GM18951 (cell line): Measurements from ENCODE around the gene WDR35.
"Not testable (repeated sequence)": the region's sequence is repeated elsewhere in the genome, so short reads cannot be mapped to it uniquely, and the experiment has no call there.

ENCODE experiments used
- POLR2A ChIP-seq: IDR thresholded peaks from 4 replicates; pipeline ENCODE4 v1.6.1; 2011; ENCODE audit warnings: mild to moderate bottlenecking; ENCODE audit not compliant: insufficient read length, insufficient read depth; ENCODE audit errors: extremely low read depth
- in situ Hi-C: fragments of 300-500 bp; cut with MboI; formaldehyde crosslinking; loops from one replicate; pipeline ENCODE4 v1.12.0; 2022; ENCODE audit warnings: low sequenced_read_pairs, mixed read lengths, inconsistent platforms; ENCODE audit not compliant: unreplicated experiment

WDR35 gene

DNA sequence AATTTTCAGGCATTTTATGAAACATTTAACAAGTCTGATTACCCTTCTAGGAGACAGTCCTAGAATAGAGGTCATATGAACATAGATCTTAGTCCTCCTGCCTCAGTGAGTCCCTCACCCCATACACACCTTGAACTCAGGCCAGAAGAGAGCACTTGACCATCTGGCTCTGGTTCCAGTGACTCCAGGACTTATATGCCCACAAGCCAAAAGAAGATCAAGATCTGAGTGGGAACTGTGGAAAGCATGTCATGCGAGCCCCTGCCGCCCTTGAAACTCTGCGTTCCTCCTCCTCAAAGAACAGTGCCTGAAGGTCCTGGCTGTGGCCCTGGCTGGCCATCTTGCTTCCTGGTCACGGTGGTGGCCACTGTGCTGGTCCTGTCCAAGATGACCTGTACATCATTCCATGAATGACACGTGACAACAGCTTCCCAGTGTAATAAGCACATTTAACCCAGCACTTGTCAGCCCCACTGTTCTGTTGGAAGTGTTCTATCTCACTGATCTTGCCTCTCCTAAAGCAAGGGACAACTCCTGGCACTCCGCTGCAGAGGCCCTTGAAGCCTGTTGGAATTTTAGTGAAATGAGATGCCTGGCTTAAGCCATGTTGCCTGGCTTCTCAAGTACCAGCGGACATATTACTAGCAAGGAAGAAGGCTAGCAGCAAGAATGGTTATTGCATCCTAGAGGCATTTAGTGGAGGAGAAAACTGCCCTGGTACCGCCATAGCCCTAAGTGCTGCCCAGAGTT is 105.8 kb downstream of the WDR35 start:
- TF ChIP-seq POLR2A, result no peak
- in situ Hi-C loops, result no loop called here

DNA sequence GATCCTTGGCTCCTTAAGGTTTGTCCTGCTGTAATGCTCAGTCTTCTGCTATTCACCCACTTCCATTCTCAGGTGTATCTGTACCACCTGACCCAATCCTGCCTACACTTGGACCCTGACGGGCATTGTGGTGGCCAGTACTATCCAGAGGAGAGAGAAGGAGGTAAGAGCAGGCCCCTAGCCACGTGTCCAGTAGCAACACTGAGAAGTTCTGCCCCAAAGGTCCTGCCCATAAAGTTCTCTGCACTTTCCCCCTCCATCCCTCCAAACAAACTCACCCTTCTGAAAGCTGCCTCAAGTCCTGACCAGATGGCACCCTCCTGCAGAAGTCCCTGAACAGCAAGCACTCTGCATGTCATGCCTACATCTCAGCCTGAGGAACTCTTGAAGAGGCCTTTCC is 106.4 kb downstream of the WDR35 start:
- in situ Hi-C loops, result no loop called here
- TF ChIP-seq POLR2A, result no peak

DNA sequence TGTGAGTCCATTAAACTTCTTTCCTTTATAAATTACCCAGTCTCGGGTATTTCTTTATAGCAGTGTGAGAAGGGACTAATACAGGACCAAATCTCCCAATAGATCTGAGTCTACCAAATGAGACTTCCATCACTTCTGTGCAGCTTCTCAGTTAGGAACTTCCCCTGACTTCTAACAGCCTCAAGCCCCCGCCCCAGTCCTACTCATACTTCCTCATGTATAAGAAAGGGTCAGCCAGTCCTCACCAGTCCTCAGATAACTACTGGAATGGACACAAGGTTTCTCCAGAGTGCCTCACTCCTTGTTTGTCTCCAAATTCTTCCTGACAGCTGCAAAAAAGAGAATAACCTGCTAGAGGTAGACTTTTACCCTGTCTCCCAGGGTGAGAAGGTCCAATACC is 107.6 kb downstream of the WDR35 start:
- no peak for TF ChIP-seq POLR2A
- in situ Hi-C loops, result no loop called here

DNA sequence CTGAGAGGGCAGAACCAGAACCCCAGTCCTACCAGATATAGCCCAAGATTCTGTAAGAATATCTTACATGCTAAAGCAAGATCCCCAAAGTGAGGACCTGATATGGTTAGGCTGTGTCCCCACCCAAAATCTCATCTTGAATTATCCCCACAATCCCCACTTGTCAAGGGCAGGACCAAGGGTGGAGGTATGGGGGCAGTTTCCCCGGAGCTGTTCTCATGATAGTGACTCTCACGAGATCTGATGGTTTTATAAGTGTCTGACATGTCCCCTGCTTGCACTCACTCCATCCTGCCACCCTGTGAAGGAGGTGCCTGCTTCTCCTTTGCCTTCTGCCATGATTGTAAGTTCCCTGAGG is 108.0 kb downstream of the WDR35 start:
- in situ Hi-C loops, result no loop called here
- no peak for TF ChIP-seq POLR2A

DNA sequence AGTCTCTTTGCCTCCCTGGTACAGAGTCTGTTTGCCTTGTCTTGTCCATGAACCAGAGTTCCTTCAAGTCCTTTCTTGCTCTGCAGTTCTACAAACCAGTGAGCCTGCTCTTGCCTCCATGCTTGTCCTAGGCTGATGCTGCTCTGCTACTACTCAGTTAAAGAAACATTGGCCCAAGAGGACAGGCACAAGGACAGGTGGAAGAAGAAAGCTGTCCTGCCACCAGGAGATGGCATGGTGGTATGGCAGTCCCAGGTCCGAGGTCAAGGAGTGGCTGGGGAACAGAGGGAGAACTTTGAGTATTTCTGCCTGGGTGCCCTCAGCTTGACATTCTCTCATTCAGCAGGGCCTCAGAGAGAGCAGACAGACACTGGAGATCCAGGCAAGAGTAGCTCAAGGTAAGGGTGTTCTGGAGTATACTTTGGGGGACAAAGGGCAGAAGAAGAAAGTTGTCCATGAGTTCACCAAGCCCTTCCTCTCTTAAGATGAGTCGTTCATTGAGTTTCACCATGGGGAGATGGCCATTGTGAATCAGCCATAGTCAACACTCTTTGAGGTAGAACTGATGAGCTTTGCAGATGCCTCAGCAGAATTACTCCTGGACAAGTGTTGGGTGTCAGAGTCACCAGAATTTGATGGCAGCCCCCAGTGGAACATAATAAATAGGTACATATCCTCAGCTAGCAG is 108.5 kb downstream of the WDR35 start:
- in situ Hi-C loops, result no loop called here
- TF ChIP-seq POLR2A, result no peak

DNA sequence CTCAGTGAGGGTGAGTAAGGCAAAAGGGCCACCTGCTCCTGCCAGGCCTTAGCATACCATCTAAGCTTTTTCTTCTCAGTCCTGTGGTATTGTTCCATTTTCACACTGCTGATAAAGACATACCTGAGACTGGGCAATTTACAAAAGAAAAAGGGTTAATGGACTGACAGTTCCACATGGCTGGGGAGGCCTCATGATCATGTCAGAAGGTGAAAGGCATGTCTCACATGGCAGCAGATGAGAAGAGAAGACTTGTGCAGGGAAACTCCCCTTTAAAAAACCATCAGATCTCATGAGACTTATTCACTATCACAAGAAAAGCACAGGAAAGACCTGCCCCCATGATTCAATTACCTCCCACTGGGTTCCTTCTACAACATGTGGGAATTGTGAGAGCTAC is 109.7 kb downstream of the WDR35 start:
- in situ Hi-C loops, result not testable (repeated sequence)

DNA sequence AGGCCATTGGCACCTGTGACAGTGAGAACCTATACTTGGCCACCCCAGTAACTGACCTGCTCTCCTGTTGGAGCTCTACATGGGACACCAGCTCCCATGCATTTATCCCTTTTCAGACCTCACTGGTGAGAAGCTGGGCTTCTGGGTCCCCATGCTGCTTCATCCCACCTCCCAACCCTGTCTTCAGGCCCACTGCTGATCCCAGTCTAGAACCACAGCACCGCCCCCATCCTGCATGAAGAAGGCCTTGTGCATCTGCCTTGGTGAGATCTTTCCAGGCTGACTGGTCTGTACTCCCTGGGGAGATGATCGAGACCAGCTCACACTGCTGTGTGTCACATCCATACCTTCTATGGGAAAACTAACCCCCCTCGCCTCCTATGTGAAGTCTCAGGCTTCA is 110.8 kb downstream of the WDR35 start:
- in situ Hi-C loops, result no loop called here
- no peak for TF ChIP-seq POLR2A

DNA sequence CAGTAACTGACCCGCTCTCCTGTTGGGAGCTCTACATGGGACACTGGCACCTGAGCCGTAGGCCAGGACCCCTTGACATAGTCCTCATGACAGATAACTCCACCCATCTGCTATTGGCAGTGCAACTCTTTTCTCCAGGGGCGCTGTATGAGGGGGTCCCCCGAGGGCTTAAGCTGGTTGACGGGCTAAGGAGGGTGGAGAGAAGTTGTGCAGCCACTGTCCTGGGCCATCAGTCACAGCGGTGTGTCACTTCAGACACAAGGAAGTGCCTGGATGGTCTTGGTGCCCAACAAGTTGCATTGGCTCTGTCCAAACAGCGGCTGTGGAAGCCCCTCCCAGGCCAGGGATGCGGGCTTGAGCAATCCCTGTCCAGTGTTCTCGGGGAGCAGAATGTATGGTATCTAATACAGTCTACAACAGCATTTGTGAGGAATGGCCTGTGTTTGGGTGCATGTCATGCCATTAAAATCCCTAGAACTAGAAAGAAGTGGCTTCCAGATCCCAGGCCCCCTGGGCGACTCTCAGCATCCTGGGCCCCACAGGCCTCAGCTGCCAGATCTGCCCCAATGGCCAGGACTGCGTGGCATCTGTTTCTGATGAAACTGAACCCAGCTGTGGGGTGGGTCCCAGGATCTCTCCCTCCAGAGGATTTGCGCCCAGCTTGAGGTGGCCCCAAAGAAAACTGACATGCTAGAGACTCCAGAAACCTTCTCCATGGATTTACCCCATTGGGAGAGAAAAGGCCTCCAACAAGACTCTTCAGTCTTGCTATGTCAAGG is 111.4 kb downstream of the WDR35 start:
- no peak for TF ChIP-seq POLR2A
- in situ Hi-C loops, result no loop called here

DNA sequence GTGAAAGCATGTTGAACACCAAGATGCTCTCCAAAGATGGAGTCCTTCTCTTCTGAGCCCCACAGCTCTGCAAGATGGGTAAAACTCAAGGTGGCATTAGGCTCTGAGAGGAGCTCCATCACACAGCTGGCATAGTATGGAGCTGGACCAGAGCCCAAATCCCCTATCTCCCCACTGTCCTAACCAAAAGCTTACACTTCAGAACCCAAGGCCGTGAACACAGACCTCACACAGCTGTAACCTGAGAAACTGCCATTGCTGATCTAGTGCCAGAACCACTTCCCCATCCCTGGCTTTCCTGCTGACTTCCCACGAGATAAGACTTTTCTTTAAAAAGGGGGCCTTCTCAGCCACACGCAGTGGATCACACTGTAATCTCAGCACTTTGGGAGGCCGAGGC is 113.2 kb downstream of the WDR35 start:
- in situ Hi-C loops, result no loop called here
- no peak for TF ChIP-seq POLR2A

DNA sequence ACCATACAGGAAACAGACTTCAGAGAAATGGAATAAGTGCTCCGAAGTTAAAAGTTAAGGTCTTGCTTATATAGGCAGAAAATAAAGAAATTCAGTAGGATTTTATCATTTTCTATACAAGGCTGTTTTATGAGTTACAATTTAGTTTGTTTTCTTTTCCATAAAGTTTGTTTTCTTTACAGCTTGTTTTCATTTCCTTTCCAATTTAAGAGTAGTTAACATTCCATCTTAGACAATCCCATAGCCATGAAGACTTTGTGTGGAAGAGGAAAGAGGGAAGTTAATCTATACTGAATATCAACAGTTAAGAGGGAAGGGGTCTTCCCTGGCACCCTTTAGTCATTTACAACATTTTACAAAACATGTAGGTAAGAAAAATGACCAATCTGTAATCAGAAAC is 114.6 kb downstream of the WDR35 start:
- in situ Hi-C loops, result no loop called here
- TF ChIP-seq POLR2A, result no peak

DNA sequence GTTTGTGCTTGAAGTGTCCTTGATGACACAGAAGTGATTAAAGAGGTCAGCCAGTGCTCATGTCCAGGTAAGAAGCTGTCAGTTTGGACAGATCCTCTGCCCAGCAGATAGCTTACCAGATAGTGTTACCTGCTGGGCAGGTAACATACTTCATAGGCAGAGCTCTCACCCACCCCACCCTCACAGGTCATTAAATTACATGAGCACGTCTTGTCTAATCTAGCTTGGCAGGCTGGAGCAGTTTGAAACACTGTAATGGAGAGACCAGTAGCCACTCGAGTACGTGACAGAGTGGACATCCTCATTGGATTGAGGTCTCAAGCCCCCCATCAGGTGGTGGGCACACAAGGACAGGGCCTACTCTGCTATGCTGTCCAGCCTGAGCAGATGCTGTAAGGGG is 115.2 kb downstream of the WDR35 start:
- no peak for TF ChIP-seq POLR2A
- in situ Hi-C loops, result loop anchor here (25.0 kb wide), 2 partner anchors 512 to 1362 kb away; partner anchors contain the start of gene OSR1

DNA sequence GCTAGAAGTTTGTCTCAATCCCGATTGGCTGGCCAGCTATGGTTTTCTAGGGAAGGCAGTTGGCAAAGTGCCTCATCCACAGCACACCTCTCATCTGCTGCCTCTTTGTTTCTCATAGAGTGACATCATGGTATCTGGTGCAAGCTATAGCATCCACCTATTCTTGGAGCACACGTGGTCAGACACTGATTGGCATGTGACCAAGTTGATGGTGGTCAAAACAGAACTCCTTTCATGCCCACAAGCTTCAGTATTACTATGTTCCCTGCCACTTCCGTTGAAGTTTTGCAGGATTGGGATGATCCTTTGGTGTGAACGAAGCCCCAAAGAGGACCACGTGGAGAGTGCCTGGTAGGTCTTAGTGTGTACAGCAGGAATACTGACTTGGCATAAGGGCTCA is 116.9 kb downstream of the WDR35 start:
- TF ChIP-seq POLR2A, result no peak
- in situ Hi-C loops, result loop anchor here (25.0 kb wide), 2 partner anchors 511 to 1361 kb away; partner anchors contain the start of gene OSR1

DNA sequence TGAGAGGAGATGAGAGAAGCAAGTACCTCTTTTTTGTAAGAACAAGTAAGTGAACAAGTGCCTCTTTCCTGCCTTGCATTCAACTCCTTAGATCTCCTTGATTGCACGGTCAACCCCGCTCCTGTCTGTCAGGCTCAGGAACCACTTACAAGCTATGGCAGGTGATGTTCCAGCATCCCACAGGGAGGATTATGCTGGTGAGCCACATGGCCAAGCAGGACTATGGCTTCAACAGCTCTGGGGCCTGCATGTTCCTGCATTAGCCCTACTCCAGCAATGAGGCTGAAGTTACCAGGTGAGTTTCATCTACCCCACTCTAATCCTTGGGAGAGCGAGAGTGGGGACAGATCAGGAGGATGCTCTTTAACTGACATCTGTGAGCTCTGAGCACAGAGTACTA is 117.6 kb downstream of the WDR35 start:
- in situ Hi-C loops, result loop anchor here (25.0 kb wide), 2 partner anchors 510 to 1360 kb away; partner anchors contain the start of gene OSR1

More for the DNA sequence above, 117.6 kb downstream of the WDR35 start:
- TF ChIP-seq POLR2A, result no peak
